Testis (tissue), 2 donors: ENCODE data around the gene UBAP1.

Experiments used
- CTCF ChIP-seq, 3 experiments: fragments of 450-650 bp in 2 of 3; fragments of 200-600 bp in 1 of 3; sonication (generic) in 1 of 3; IDR thresholded peaks; one replicate each; pipeline ENCODE4 v1.5.1; 2016 to 2019; ENCODE audit warnings: antibody characterized with exemption in 3 of 3, mild to moderate bottlenecking in 2 of 3, moderate library complexity in 1 of 3
- POLR2A ChIP-seq: fragments of 450-650 bp; IDR thresholded peaks from one replicate; pipeline ENCODE4 v1.6.1; 2017; ENCODE audit warnings: antibody characterized with exemption, mild to moderate bottlenecking, moderate library complexity

DNA sequence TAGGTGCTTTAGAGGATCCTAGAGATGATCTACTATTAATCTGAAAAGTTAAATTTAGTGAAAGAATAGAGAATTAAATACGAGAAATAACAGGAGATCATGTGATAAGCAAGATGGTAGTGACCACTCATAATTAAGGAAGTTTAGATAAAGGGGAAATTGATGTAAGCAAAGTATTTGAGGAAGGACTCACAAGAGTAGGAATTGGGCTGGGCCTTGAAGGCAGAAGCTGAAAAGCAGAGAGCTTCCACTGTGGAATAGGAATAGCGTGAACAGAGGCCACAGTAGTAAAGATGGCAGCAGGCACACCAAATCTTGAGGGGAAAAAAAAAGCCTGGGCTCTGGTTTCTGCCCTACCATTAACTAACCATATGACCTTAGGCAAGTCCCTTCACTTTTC lies 112.2 kb downstream of the UBAP1 start:
- no peak for TF ChIP-seq CTCF (IDR thresholded peaks at IDR 0.05)
- no peak for TF ChIP-seq POLR2A
